Measurements from ENCODE around the gene BABAM2.

GRCh38 chr2:27991146-27991545 is 100.6 kb downstream of the BABAM2 start:
- TF ChIP-seq, protein P1, sequence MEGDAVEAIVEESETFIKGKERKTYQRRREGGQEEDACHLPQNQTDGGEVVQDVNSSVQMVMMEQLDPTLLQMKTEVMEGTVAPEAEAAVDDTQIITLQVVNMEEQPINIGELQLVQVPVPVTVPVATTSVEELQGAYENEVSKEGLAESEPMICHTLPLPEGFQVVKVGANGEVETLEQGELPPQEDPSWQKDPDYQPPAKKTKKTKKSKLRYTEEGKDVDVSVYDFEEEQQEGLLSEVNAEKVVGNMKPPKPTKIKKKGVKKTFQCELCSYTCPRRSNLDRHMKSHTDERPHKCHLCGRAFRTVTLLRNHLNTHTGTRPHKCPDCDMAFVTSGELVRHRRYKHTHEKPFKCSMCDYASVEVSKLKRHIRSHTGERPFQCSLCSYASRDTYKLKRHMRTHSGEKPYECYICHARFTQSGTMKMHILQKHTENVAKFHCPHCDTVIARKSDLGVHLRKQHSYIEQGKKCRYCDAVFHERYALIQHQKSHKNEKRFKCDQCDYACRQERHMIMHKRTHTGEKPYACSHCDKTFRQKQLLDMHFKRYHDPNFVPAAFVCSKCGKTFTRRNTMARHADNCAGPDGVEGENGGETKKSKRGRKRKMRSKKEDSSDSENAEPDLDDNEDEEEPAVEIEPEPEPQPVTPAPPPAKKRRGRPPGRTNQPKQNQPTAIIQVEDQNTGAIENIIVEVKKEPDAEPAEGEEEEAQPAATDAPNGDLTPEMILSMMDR (conservative IDR thresholded peaks at IDR 0.05; ENCODE audit: low read depth, low read length): no peak
- no peak for TF ChIP-seq EZH2phosphoT487 (IDR thresholded peaks at IDR 0.05; ENCODE audit: borderline replicate concordance, low read length)

All from PC-3 (cell line).